Stimulated activated CD4-positive, alpha-beta T cell treated with anti-CD3 and anti-CD28 coated beads, TNF-alpha, amount 100 ng/mL, for 24 hours (primary cell): ENCODE measurements around the gene ATF5.
"Not testable (repeated sequence)": the region's sequence is repeated elsewhere in the genome, so short reads cannot be mapped to it uniquely, and the experiment has no call there.

ENCODE experiments used
- DNase-seq, 3 experiments: peaks; one replicate each; pipeline ENCODE4 v3.0.0-alpha.2; 2020; ENCODE audit warnings: low read depth in 3 of 3

Gene ATF5

DNA sequence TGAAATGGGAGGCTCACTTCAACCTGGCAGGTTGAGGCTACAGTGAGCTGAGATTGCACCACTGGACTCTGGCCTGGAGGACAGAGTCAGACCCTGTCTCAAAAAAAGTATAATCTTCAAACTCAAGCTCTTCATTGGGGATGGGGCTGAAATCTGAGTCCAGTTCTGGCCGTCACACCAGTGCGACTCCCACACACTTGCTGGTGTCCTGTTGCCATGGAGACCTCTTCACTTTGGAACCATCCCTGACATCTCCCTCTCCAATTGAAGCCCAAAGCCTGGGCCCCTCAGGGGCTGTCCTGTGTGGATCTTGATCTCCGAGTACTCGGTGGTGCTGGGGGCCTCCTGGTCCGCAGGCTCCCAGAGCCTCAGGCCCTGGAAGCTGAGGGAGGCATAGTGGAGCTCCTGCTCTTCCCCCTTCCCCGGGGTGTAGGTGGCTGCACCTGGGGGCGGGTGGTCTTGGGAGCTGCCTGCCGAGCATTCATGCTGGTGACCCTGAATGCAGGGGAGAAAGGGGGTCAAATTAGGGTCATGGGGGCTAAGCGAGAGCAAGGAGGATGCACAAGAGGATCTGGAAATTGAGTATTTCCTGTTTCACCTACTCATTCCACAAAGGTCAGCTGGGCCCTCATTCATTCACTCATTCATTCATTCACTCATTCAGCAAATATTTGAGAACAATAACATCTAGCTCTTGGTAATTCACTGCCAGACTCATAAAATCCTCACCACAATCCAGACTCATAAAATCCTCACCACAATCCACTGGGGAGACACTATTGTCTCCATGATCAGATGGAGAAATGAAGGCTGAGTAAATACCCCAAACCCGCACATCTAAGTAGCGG lies 21.0 kb downstream of the ATF5 start:
- DNase-seq, result no peak

DNA sequence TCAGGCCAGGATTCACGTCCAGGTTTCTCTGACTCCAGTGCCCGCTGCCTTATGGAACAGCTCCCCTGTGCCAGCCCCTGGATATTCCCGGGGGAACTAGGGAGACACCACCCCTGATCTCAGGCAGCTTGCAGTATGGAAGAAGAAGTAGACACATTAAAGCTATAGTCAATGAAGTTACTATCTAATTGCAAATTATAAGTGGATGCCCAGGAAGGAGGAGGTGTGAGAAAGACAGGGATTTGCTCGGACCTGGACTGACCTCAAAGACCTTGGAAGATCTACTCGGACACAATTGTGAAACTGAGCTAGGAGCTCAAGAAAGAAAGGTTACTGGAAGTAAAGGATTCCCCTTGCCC lies 21.6 kb downstream of the ATF5 start:
- no peak for DNase-seq

DNA sequence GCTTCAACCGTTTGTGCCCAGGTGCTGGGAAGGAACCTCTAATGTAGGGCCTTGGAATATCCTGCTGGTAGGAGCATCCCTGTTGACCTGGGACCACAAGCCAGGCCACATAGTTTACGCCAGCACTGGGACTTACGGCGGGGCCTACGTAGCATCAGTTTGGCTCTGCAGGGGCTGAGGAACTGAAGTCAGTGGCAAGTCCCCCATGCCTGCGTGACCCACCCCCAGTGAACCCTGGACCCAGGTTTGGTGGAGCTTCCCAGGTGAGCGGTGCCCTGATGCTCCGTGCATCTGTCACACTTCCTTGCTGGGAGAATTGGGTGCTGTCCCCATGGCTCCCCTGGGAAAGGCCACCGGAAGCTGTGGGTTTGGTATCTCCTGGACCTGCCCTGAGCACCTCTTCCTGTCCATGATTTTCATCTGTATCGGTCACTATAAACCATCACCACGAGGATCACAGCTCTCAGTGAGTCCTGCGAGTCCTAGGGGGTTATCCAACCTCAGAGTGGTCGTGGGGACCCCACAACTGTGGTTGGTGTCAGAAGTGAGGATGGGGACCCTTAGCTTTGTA lies 22.0 kb downstream of the ATF5 start:
- DNase-seq, result no peak

DNA sequence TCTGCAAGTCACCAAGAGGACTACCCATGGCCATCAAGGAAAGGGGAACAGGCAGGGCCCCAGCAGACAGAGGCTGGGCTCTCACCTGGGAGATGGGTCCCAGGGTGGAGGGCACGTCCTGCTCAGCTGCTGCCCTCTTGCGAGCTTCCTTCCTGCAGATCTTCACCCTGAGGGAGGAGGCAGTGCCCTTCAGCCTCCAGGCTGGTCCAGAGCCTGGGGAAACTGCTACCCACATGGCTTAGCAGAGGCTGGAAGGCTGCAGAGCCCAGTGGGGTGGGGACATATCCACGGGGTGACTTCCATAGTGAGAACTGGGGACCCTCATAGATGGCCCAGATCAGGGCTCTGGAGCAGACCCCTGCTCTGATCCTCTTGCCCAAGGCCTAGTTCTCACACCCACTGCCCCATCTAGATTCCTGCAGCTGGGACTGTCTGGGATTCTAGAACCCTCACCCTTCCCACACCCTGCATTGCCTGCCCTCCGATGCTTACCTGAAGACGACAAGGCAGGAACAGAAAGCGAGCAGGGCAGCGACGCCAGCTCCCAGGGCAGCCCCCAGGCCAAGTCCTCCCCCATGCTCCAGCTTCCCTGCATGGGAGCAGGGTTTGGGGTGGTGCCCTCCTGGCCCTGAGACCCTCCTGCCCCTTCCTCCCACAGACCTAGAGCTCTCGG lies 22.9 kb downstream of the ATF5 start:
- no peak for DNase-seq

DNA sequence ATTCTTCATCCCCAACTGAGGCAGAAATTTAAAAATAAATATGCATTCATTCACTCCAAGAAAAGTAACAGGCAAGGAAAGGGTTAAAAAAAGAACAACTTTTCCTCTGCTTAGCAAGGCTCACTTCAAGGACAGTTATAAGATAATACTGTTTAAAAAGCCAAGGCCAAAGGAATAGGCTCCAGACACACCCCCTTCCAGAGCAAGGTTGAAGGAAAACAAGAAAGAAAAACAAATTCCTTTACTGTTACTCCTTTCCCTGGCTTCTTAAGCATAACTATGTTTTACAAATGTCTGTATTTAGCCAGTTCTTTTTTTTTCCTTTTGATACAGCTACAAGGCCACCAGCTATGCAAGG lies 23.5 kb downstream of the ATF5 start:
- DNase-seq, result no peak

DNA sequence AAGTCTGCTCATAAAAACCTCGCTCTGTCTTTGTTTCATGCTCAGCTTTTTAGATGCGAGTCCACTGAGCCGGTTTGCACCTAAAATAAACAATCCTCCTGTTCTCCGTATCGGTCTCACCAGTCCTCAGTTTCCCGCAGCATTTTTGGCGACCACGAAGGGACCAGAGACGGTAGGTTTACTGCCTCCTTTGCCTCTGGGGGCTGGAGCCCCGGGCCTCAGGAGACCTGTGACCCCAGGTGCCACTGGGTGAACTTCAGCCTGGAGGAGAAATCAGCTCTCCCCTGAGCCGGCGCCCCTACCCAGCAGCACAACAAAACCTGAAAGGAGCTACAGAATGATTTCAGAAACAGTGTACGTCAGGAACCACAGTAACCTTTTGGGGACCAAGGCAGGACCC lies 23.9 kb downstream of the ATF5 start:
- DNase-seq, result no peak

DNA sequence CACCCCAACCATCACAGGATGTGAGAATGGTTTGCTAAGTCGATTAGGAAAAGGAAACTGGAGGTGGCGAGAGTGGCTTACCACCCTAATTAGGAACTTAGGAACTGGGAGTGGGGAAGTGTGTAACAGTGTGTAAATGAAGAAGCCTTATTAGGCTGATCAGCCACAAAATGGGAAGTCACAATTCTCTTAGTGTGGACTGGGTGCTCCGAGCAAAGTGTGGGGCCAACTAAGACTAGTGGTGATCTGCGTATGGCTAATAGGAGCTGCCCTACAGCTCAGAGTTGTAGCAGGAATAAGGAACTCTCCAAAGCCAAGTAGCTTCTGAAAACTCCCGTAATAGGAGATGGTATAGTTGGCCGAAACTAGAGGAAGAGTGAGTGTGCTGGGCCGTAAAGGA lies 24.4 kb downstream of the ATF5 start:
- no peak for DNase-seq

DNA sequence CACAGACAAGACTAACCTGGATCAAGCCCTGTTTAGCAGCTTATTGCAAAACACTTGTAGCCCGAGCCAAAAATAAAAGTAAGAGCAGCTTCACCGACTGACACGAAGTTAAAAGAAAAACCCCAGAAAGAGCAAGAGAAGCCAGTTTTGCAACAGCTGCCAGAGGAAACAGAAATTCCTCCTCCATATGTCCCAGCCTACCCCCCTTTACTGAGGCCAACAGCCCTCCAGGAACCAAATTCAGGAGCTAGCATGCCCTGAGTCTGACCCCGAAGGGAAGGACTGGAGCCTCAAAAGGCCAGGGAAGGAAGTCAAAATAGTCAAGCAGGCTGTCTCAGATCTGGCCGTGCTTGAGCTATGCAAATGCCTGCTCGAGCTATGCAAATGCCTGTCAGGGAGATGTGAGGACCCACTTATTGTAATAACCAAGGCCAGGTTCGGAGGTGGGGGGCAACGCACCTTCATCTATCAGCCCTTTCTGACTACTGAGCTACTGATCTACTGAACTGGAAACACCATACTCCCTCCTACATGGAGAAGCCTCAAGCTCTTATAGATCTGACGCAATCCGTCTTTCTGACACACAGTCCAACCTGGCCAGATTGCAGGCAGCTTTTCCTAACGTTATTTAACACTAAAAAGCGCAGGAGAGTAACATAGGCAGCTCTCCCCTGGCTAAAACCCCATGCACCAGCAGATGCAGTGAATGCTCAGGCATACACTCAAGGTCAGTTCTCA lies 25.3 kb downstream of the ATF5 start:
- no peak for DNase-seq

DNA sequence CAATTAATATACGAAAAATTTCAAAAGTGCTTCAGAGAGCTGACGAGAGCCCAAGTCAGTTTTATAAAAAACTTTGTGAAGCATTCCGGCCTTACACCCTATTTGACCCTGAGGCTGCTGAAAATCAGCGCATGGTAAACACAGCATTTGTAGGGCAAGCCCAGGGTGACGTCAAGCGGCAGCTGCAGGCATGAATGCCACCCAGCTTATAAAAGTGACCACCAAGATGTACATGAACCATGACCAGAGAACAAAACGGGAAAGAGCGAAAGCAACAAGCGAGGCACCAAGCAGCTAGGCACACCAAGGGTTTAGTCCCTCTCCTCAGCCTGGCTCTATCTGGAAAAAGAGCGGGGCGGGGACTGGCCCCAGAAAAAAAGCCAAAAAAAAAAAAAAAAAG lies 25.9 kb downstream of the ATF5 start:
- DNase-seq, result no peak

DNA sequence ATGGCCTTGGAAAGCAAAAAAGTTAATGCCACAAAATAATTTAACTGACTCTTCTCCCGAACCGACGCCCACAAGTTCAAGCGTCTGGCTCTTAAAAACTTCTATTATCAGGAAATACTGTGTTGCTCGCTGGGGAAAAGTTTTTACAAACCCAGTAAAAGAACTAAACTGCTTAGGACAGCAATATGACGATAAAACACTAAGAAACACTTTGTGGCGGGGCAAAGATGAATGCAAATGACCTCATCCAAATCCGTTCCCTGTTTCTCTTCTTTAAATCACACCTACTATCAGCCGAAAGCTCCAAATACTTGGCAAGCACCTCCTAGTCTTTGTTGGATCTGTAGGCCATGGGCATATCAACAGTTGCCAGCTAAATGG lies 27.1 kb downstream of the ATF5 start:
- no peak for DNase-seq

DNA sequence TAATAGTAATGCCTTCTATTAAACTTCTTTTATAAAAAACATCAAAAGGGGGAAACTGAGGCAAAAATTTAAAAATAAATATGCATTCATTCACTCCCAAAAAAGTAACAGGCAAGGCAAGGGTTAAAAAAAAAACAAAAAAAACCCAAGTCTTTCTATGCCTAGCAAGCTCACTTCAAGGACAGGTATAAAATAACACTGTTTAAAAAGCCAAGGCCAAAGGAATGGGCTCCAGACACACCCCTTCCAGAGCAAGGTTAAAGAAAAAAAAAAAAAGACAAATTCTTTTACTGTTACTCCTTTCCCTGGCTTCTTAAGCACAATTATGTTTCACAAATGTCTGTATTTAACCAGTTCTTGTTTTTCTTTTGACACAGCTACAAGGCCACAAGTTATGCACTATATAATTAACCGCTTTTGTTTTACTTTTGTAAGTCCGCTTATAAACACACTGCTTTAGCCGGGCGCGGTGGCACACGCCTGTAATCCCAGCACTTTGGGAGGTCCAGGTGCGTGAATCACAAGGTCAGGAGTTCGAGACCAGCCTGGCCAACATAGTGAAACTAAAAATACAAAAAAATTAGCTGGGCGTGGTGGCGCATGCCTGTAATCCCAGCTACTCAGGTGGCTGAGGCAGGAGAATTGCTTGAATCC lies 28.4 kb downstream of the ATF5 start:
- no peak for DNase-seq

DNA sequence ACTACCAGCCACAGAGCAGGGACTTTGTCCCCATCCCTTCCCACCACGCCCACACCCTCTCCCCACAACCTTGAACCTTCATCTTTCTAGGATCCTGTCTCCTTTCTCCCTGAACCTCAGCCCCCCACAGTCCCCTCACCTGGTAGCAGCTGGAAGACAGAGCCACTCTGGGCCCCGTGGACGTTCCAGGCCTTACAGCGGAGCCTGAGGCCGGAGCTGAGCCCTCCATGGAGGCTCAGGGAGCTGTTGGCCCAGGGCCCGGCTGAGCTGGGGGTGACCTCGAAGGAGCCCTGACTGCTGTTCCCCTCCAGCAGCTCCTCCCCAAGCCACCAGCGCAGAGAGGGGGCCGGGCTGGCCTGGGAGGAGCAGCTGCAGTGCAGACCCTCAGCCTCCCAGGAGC lies 29.1 kb downstream of the ATF5 start:
- DNase-seq, result not testable (repeated sequence)

DNA sequence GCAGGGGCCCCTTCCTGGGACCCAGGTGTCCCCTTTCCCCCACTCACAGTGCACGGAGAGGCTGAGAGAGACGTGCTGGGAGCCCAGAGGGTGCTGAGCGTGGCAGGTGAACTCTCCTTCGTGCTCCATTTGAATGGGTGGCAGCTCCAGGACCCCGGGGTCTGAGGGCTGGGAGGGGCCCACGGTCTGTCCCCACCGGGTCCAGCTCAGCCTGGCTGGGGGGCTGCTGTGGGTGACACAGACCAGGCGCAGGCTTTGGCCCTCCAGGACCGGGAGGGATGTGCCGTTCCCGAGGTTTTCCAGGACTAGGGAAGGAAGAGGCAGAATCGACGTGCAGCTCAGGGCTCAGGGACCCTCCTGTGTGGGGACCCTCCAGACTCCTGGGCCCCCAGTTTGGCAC lies 29.6 kb downstream of the ATF5 start:
- DNase-seq, result not testable (repeated sequence)

DNA sequence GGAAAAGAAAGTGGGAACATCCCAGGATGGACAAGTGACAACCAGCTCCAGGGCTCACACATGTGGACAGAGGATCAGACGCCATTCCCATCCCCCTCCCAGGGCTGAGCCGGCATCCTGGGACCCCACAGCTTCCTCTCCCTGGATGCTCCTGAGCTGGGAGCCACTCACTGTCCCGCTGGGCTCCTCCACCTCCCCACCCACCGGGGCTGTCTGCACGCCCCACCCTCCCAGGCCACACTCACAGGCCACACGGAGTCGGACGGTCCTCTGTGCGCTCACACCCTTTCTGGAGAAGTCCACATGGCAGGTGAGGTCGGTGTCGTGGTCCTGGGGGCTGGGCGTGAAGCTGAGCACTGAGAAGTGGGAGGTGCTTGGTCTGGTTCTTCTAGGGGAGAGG lies 30.9 kb downstream of the ATF5 start:
- not testable (repeated sequence) for DNase-seq

DNA sequence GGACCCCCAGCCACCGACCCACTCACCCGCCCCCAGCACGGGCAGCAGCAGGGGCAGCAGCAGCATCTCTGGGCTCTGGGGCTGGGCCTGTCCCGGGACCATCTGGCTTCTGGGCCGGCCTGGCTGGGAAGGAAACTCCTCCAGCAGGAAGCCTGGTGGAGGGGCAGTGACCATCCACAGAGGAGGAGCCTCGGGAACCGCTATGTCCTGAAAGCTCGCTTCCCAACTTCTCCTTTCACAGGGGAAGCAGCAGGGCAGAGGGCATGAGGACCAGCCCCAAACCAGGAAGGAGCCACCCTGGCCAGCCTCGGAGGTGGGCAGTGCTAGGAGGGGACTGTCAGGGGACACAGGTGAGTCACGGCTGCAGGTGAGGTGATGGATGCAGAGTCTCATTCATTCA lies 32.0 kb downstream of the ATF5 start, which contains the start of gene SIGLEC11:
SIGLEC11 (minus strand) TSS at position 193 of the 400 bp plus-strand sequence; CDS start at position 102, 91 bp downstream.
- DNase-seq, result not testable (repeated sequence)

DNA sequence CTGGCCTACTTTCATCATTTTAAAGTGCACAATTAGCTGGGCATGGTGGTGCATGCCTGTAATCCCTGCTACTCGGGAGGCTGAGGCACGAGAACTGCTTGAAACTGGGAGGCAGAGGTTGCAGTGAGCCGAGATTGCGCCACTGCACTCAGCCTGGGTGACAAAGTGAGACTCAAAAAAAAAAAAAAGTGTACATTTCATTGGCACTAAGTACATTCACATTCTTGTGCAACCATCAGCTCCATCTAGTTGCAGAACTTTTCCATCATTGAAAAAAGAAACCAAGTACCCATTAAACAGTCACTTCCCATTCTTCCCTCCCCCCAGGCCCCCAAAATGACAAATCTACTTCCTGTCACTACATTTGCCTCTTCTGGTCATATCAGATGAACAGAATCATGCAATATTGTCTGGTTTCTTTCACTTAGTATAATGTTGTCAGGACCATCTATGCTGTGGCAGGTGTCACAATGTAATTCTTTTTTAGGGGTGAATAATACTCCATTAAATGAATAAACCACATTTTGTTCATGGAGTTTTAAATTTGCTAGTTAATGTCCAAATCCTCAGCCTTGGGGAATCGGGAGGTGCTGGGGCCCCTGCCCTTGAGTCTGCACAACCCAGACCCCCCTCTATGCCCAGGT lies 39.4 kb downstream of the ATF5 start:
- DNase-seq, result no peak

DNA sequence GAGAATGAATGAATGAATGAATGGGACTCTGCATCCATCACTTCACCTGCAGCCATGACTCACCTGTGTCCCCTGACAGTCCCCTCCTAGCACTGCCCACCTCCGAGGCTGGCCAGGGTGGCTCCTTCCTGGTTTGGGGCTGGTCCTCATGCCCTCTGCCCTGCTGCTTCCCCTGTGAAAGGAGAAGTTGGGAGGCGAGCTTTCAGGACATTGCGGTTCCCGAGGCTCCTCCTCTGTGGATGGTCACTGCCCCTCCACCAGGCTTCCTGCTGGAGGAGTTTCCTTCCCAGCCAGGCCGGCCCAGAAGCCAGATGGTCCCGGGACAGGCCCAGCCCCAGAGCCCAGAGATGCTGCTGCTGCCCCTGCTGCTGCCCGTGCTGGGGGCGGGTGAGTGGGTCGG lies 40.4 kb downstream of the ATF5 start:
- DNase-seq, result not testable (repeated sequence)

DNA sequence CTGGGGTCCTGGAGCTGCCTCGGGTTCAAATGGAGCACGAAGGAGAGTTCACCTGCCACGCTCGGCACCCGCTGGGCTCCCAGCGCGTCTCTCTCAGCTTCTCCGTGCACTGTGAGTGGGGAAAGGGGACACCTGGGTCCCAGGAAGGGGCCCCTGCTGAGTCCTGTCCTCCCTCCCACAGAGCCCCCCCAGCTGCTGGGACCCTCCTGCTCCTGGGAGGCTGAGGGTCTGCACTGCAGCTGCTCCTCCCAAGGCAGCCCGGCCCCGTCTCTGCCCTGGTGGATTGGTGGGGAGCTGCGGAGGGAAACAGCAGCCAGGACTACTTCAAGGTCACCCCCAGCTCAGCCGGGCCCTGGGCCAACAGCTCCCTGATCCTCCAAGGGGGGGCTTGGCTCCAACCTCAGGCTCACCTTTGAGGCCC lies 43.0 kb downstream of the ATF5 start:
- DNase-seq, result no peak

DNA sequence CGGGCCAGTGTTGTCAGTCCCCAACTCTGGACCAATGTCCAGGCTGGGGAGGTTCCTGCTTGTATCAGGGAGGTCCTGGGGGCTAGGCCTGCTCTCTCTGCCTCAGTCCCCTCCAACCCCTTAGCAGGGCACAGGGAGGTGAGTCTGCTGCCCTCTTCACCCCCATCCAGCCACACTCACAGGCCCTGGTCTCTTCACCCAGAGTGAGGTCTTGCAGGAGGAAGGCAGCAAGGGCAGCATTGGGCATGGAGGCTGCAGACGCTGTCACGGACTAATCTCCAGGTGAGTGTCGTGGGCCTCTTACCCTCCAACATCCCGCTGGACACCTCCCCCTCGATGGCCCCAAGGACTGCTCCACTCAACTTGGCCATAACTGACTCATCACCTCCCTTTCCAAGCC lies 43.8 kb downstream of the ATF5 start:
- no peak for DNase-seq

DNA sequence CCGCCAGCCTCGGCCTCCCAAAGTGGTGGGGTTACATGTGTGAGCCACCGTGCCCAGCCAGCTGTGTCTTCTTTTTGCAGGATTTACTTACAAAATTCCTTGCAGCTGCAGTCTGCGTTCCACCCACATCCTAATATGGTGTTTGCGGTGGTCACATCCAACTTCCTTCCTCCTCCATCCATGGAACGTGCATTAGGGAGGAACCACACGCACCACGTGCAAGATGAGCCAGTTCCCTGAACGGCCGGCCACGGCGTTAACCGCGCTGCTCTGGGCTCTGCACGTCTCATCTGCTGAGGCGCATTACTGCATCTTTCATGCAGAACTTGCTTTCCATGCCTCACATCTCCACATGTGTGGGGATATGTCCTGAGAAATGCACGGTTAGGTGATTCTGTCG lies 45.0 kb downstream of the ATF5 start:
- no peak for DNase-seq

DNA sequence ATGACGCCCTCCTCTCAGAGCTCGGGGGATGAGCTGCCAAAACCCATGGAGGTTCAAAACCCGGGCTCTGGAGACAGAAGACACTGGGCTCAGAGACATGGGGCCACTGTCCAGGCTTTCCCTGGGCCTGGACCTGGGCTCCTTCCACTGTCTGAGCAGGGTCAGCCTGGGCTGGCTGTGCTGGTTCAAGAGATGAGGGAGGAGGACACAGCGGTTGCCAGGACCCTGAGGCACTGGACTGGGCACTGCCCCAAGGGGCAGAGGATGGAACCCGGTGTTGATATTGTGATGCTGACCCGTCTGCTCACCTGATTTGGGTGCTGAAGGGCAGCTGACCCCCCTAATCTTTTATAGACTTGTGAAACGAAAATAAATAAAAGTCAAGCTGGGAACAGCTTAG lies 46.0 kb downstream of the ATF5 start:
- DNase-seq, result no peak
